ENCODE results near the gene ADM. TPM values are rescaled to one million over a fixed set of nuclear protein-coding genes. Genes with fewer than 3 reads are reported as not detected.
A peak's percentile ranks its signal among the peaks of the same experiment; 100 is the strongest.

The ADM gene
- total and polyA plus RNA-seq, 4 donors, result 9.7 to 33.1 (median 22.7) TPM

GRCh38 chr11:10285148-10285802 is 19.6 kb upstream of the ADM start (continued):
- TF ChIP-seq CTCF (IDR thresholded peaks at IDR 0.05; ENCODE audit: low read depth, low read length, missing input control) (no peak), EGR1 (IDR thresholded peaks at IDR 0.05; ENCODE audit: low read depth in 2 of 2) (peak in 1 of 2 donors; percentile 83), HNF4G (IDR thresholded peaks at IDR 0.05) (no peak), FOXA1 (IDR thresholded peaks at IDR 0.05) (peak; percentile 97), HNF4A (conservative IDR thresholded peaks at IDR 0.05) (peak; percentile 64 to 70), RAD21 (IDR thresholded peaks at IDR 0.05) (peak; percentile 31 to 46)

GRCh38 chr11:10287140-10287539 is 17.7 kb upstream of the ADM start:
- Histone ChIP-seq H3K9ac (ENCODE audit: low read depth in 1 of 2, low read length in 2 of 2) (no peak overlapping the region), H3K9me3 (ENCODE audit: control insufficient read depth in 4 of 4, low read length in 3 of 4) (no peaks in the 10 kb centered on the region), H3K27ac (ENCODE audit: low read depth in 1 of 2, low read length in 2 of 2) (no peak overlapping the region), H3K27me3 (ENCODE audit: control insufficient read depth in 4 of 4, insufficient read depth in 4 of 4, low read length in 3 of 4) (no peaks in the 10 kb centered on the region), H3K36me3 (ENCODE audit: control insufficient read depth in 4 of 4, insufficient read depth in 3 of 4, low read depth in 1 of 4, low read length in 3 of 4) (no peaks in the 10 kb centered on the region), H3K4me3 (ENCODE audit: low read depth in 1 of 3, low read length in 3 of 3) (no peak overlapping the region), H3K4me1 (ENCODE audit: control insufficient read depth in 4 of 4, insufficient read depth in 4 of 4, low read length in 3 of 4) (peaks cover 7 to 31% (median 23%) of the 10 kb centered on the region in 4 donors)
- WGBS, result 91% methylated on average over 3 of the region's 3 CpGs
- DNase-seq (ENCODE audit: low spot score), result no peak
- TF ChIP-seq REST (IDR thresholded peaks at IDR 0.05) (no peak), TAF1 (conservative IDR thresholded peaks at IDR 0.05) (no peak), YY1 (IDR thresholded peaks at IDR 0.05) (no peak), ATF3 (IDR thresholded peaks at IDR 0.05) (no peak), FOXA2 (IDR thresholded peaks at IDR 0.05) (no peak), RAD21 (IDR thresholded peaks at IDR 0.05) (no peak), NR2F2 (IDR thresholded peaks at IDR 0.05) (no peak), HNF4A (conservative IDR thresholded peaks at IDR 0.05) (no peak), RXRA (IDR thresholded peaks at IDR 0.05) (no peak), MAX (IDR thresholded peaks at IDR 0.05) (no peak), ZBTB33 (IDR thresholded peaks at IDR 0.05) (no peak)

All from liver (tissue), 9 donors.